Aorta (tissue), 5 donors: ENCODE data around the gene SIVA1. TPM values are rescaled to one million over a fixed set of nuclear protein-coding genes. Genes with fewer than 3 reads are reported as not detected.

Experiments used
- ATAC-seq: fragments of 200-7000 bp; cut with Tn5 transposase; one replicate; pipeline ENCODE4 v1.9.1; 2022; ENCODE audit warnings: moderate library complexity; ENCODE audit not compliant: low FRiP score
- DNase-seq, 2 donors: peaks; one replicate each; pipeline ENCODE4 v3.0.0-alpha.2; 2020
- H3K27ac ChIP-seq, 2 donors: one replicate each; pipeline ENCODE4 v1.5.1; 2013; ENCODE audit warnings: low read length in 2 of 2, mild to moderate bottlenecking in 2 of 2, moderate library complexity in 2 of 2, control low read depth in 1 of 2, inconsistent platforms in 1 of 2, low read depth in 1 of 2
- H3K27me3 ChIP-seq, 2 donors: one replicate each; pipeline ENCODE4 v1.6.1; 2013; ENCODE audit warnings: control low read depth in 1 of 2, low read length in 1 of 2, mild to moderate bottlenecking in 1 of 2, moderate library complexity in 1 of 2; ENCODE audit not compliant: insufficient read depth in 2 of 2, control insufficient read depth in 1 of 2
- H3K36me3 ChIP-seq, 2 donors: one replicate each; pipeline ENCODE4 v1.6.1; 2013; ENCODE audit warnings: control low read depth in 1 of 2, low read length in 1 of 2, mild to moderate bottlenecking in 1 of 2; ENCODE audit not compliant: insufficient read depth in 2 of 2, control insufficient read depth in 1 of 2
- H3K4me1 ChIP-seq, 2 donors: one replicate each; pipeline ENCODE4 v1.6.1; 2013; ENCODE audit warnings: low read length in 2 of 2, control low read depth in 1 of 2, mild to moderate bottlenecking in 1 of 2, moderate library complexity in 1 of 2; ENCODE audit not compliant: insufficient read depth in 2 of 2, control insufficient read depth in 1 of 2
- H3K4me3 ChIP-seq, 2 donors: one replicate each; pipeline ENCODE4 v1.5.1; 2013; ENCODE audit warnings: low read length in 2 of 2, control low read depth in 1 of 2, mild to moderate bottlenecking in 1 of 2
- H3K9me3 ChIP-seq: one replicate; pipeline ENCODE4 v1.6.1; 2013; ENCODE audit warnings: mild to moderate bottlenecking, low read length; ENCODE audit not compliant: control insufficient read depth
- WGBS, 2 donors: extraction: QIAGEN DNeasy Blood & Tissue Kit; methylation state at CpG; one replicate each; pipeline ENCODE4 v1.1.7; 2013; 5-methylcytosine and 5-hydroxymethylcytosine counted together
- intact Hi-C, 2 donors: fragments of 100-400 bp; cut with DNase I; formaldehyde crosslinking; loops; one replicate each; pipeline versions ENCODE4 v1.14.2 to v1.15.0; 2022
- polyA plus RNA-seq, 2 donors: library from polyadenylated mRNA; stranded (reverse); fragments of 200-250 nt; gene quantifications; one replicate each; pipeline ENCODE4 v1.2.3, GENCODE V29; 2013
- total RNA-seq, 2 donors: library from RNA; stranded (reverse); fragmentation: NEBNext Ultra II Directional; extraction: Animal tissue kit (Norgen Biotek cat#: 25700); gene quantifications; one replicate each; pipeline ENCODE4 v1.2.1, GENCODE V29; 2021
- donor health status: healthy with polysubstance abuse.
- donor health status: Bipolar disorder and iron deficiency.
- donor health status: DM: no; HTN: no; CAD: no.
- donor health status: DM: no; HTN: no; CAD: no.
- donor health status: DM: yes; HTN: yes; CAD: no.

Gene SIVA1
- total and polyA plus RNA-seq, 4 donors, result 74.3 to 241 (median 151) TPM

DNA sequence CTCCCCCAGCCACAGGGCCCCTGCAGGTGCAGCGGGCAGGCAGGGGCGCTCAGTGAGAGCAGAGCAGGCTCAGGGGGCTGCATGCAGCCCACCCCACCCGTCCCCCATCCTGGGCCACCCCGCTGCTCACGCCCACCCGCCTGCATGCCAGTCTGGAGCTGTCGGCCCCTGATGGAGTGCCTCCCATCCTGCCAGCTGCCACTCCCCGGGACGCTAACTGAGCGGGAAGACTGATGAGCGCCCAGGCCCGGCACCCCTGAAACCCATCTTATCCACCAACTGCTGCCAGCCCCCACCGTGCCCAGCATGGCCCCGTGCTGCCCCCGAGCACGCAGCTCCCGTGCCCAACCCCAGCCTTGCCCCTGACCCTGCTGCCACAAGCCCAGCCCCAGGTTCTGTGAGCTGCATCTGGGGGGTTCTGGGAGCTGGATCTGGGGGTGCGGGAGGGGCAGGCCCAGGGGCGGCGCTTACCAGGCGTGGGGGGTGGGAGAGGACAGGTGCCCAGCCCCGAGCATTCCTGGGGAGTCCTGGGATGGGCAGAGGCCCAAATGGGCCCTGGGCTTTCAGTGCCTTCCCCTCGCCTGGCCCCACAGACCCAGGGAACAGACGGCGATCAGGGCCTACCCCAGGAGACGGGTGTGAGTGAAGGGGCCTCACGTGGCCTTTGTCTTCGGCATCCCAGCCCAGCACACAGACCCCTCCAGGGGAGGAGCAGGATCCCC, 29.3 kb downstream of the SIVA1 start:
- 84 to 85% methylated on average over 27 to 28 of the region's 28 CpGs for WGBS, 2 donors

DNA sequence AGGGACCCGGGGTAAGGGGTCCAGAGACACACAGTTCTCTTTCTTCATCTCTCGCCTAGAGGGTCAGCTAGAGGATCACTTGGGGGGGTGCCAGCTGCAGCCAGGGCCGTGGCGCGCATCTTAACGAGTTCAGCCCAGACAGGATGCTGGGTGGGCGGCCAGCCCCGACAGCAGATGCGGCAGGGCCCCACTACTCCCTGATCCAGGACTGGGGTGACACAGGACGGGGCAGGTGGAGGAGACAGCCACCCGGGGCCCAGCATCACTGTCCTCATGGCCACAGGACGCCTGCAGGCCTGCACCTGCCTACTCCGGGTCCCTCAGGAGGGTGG, 29.8 kb downstream of the SIVA1 start:
- DNase-seq (no peak), ATAC-seq (no peak)
- WGBS, 2 donors, result 84 to 89% methylated on average over 13 of the region's 13 CpGs
- intact Hi-C loops, result no loop called here
- no peaks in the 10 kb centered on the region for H3K27me3 ChIP-seq
- no peak overlapping the region for H3K4me3 ChIP-seq
- H3K4me1 ChIP-seq, result no peaks in the 10 kb centered on the region
- no peaks in the 10 kb centered on the region for H3K36me3 ChIP-seq
- H3K27ac ChIP-seq, result no peak overlapping the region
- H3K9me3 ChIP-seq, result no peaks in the 10 kb centered on the region

More for the DNA sequence above, 29.3 kb downstream of the SIVA1 start:
- no peaks in the 10 kb centered on the region for H3K36me3 ChIP-seq
- no peak overlapping the region for H3K27ac ChIP-seq
- no peaks in the 10 kb centered on the region for H3K4me1 ChIP-seq
- ATAC-seq (no peak), DNase-seq (no peak)
- intact Hi-C loops, result no loop called here
- no peak overlapping the region for H3K4me3 ChIP-seq
- no peaks in the 10 kb centered on the region for H3K9me3 ChIP-seq
- no peaks in the 10 kb centered on the region for H3K27me3 ChIP-seq

- ATAC-seq (no peak), DNase-seq (no peak)
- Histone ChIP-seq H3K27ac (no peak overlapping the region), H3K4me1 (no peaks in the 10 kb centered on the region), H3K4me3 (no peak overlapping the region), H3K27me3 (no peaks in the 10 kb centered on the region), H3K9me3 (no peaks in the 10 kb centered on the region), H3K36me3 (no peaks in the 10 kb centered on the region)
- intact Hi-C loops, result no loop called here
- 85 to 88% methylated on average over 16 of the region's 16 CpGs for WGBS, 2 donors
These were observed 30.7 kb downstream of the SIVA1 start for GRCh38 chr14:104783484-104784217.

DNA sequence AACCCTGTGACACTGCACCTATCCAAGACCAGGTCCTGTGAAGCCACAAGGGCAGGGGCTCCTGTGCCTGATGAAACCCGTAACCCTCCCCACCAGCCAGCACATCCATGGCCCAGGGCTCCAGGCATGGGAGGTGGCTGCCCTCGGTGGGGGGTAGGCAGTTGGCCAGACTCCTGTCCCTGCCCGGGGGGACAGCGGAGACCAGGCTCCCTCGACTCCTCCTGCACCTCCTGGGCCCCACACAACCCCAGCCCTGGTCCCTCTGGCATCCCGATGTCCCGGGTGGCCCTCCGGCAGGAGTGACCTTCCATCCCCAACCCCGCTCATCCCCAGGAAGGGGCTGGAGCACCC, 31.2 kb downstream of the SIVA1 start:
- H3K4me3 ChIP-seq, result no peak overlapping the region
- ATAC-seq, result no peak
- intact Hi-C loops, result no loop called here
- no peaks in the 10 kb centered on the region for H3K36me3 ChIP-seq
- no peak for DNase-seq
- no peak overlapping the region for H3K27ac ChIP-seq
- no peaks in the 10 kb centered on the region for H3K27me3 ChIP-seq
- no peaks in the 10 kb centered on the region for H3K9me3 ChIP-seq
- 78 to 82% methylated on average over 9 of the region's 9 CpGs for WGBS, 2 donors
- no peaks in the 10 kb centered on the region for H3K4me1 ChIP-seq

- no peak overlapping the region for H3K27ac ChIP-seq
- ATAC-seq (no peak), DNase-seq (no peak)
- H3K4me1 ChIP-seq, result no peaks in the 10 kb centered on the region
- no peaks in the 10 kb centered on the region for H3K27me3 ChIP-seq
- H3K9me3 ChIP-seq, result no peaks in the 10 kb centered on the region
- no peak overlapping the region for H3K4me3 ChIP-seq
- H3K36me3 ChIP-seq, result no peaks in the 10 kb centered on the region
- 40 to 49% methylated on average over 36 of the region's 36 CpGs for WGBS, 2 donors
- intact Hi-C loops, result no loop called here
These were observed 32.1 kb downstream of the SIVA1 start for GRCh38 chr14:104784846-104785707.

DNA sequence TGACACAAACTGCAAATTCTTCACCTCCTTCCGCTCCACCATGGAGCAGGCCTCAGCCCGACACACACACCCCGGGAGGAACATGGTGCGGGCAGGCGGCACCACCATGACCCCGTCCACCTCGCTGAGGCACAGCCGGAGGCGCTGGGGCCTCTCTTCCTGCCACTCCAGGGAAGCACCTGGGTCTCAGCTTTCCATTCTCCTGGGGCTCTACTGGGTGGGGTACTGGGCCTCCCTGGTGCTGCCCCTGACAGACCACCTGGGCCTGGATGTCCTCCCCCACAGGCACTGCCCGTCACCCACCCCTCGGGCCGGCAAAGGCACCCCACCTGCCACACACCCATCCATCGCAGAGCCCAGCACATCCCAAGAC, 32.7 kb downstream of the SIVA1 start:
- ATAC-seq (no peak), DNase-seq (no peak)
- intact Hi-C loops, result no loop called here
- 86 to 87% methylated on average over 13 of the region's 13 CpGs for WGBS, 2 donors
- Histone ChIP-seq H3K9me3 (no peaks in the 10 kb centered on the region), H3K36me3 (no peaks in the 10 kb centered on the region), H3K4me3 (no peak overlapping the region), H3K27me3 (no peaks in the 10 kb centered on the region), H3K27ac (no peak overlapping the region), H3K4me1 (no peaks in the 10 kb centered on the region)

DNA sequence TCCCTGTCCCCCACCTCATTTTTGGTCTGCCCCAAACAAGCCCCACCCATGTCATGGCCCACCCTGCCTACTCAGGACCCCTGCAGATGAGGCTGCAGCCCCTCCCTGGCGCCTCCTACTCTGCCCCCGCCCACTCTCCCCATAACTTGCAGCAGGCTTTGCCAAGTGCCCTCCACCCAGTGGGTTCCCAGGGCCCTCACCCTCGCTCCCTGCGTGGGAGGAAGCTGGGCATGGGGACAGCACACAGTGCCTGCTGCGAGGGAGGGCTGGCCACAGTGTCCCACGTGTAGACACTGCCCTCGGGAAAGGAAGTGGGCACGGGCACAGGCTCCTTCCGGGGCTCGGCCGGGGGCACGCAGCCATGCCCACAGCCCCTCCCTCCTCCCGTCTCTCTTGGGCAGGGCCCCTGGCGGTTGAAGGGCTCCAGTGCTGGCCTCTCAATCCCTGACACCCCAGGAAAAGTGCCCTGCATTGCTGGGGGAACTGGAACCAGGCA, 33.2 kb downstream of the SIVA1 start:
- peak in 1 of 2 donors; percentile 80 for DNase-seq
- Histone ChIP-seq H3K4me3 (no peak overlapping the region), H3K4me1 (no peaks in the 10 kb centered on the region), H3K9me3 (no peaks in the 10 kb centered on the region), H3K27ac (no peak overlapping the region), H3K27me3 (no peaks in the 10 kb centered on the region), H3K36me3 (no peaks in the 10 kb centered on the region)
- WGBS, 2 donors, result 10 to 11% methylated on average over 8 to 12 of the region's 14 CpGs
- no peak for ATAC-seq
- intact Hi-C loops, result no loop called here

- no peak overlapping the region for H3K27ac ChIP-seq
- DNase-seq (no peak), ATAC-seq (no peak)
- 60 to 68% methylated on average over 29 to 30 of the region's 30 CpGs for WGBS, 2 donors
- no peak overlapping the region for H3K4me3 ChIP-seq
- H3K9me3 ChIP-seq, result no peaks in the 10 kb centered on the region
- intact Hi-C loops, result no loop called here
- H3K4me1 ChIP-seq, result no peaks in the 10 kb centered on the region
- H3K36me3 ChIP-seq, result no peaks in the 10 kb centered on the region
- H3K27me3 ChIP-seq, result no peaks in the 10 kb centered on the region
These were observed 34.1 kb downstream of the SIVA1 start for GRCh38 chr14:104786726-104787675.
